ENCODE data around the gene SEPTIN12.
A peak's percentile ranks its signal among the peaks of the same experiment; 100 is the strongest.

SEPTIN12 gene

GRCh38 chr16:4830408-4830807 is 42.3 kb upstream of the SEPTIN12 start:
- no peak for ATAC-seq
- TF ChIP-seq ISL1 (CRISPR knock-in tag; IDR thresholded peaks at IDR 0.05) (no peak), TCF4 (CRISPR knock-in tag; IDR thresholded peaks at IDR 0.05; ENCODE audit: borderline replicate concordance) (no peak), ZC3H10 (CRISPR knock-in tag; IDR thresholded peaks at IDR 0.05) (no peak), TOX (CRISPR knock-in tag; IDR thresholded peaks at IDR 0.05; ENCODE audit: borderline replicate concordance) (no peak), CSDC2 (CRISPR knock-in tag; IDR thresholded peaks at IDR 0.05) (no peak), GLIS3 (CRISPR knock-in tag; IDR thresholded peaks at IDR 0.05) (no peak), ZFP30 (CRISPR knock-in tag; IDR thresholded peaks at IDR 0.05) (no peak), ZNF565 (CRISPR knock-in tag; conservative IDR thresholded peaks at IDR 0.05; ENCODE audit: low read depth) (no peak), ARNTL (CRISPR knock-in tag; IDR thresholded peaks at IDR 0.05; ENCODE audit: borderline replicate concordance, low read depth) (no peak), ZNF70 (CRISPR knock-in tag; IDR thresholded peaks at IDR 0.05) (no peak), ZNF8 (CRISPR knock-in tag; IDR thresholded peaks at IDR 0.05) (no peak), OSR1 (CRISPR knock-in tag; IDR thresholded peaks at IDR 0.05) (no peak), RARB (CRISPR knock-in tag; IDR thresholded peaks at IDR 0.05) (no peak), ESRRG (CRISPR knock-in tag; IDR thresholded peaks at IDR 0.05) (no peak), PPARA (CRISPR knock-in tag; IDR thresholded peaks at IDR 0.05; ENCODE audit: borderline replicate concordance) (no peak), CSRNP3 (CRISPR knock-in tag; IDR thresholded peaks at IDR 0.05) (no peak)
- TF ChIP-seq, protein P1, sequence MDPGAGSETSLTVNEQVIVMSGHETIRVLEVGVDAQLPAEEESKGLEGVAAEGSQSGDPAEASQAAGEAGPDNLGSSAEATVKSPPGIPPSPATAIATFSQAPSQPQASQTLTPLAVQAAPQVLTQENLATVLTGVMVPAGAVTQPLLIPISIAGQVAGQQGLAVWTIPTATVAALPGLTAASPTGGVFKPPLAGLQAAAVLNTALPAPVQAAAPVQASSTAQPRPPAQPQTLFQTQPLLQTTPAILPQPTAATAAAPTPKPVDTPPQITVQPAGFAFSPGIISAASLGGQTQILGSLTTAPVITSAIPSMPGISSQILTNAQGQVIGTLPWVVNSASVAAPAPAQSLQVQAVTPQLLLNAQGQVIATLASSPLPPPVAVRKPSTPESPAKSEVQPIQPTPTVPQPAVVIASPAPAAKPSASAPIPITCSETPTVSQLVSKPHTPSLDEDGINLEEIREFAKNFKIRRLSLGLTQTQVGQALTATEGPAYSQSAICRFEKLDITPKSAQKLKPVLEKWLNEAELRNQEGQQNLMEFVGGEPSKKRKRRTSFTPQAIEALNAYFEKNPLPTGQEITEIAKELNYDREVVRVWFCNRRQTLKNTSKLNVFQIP (CRISPR knock-in tag; IDR thresholded peaks at IDR 0.05; ENCODE audit: borderline replicate concordance, low read depth) = no peak
- TF ChIP-seq, protein P2, sequence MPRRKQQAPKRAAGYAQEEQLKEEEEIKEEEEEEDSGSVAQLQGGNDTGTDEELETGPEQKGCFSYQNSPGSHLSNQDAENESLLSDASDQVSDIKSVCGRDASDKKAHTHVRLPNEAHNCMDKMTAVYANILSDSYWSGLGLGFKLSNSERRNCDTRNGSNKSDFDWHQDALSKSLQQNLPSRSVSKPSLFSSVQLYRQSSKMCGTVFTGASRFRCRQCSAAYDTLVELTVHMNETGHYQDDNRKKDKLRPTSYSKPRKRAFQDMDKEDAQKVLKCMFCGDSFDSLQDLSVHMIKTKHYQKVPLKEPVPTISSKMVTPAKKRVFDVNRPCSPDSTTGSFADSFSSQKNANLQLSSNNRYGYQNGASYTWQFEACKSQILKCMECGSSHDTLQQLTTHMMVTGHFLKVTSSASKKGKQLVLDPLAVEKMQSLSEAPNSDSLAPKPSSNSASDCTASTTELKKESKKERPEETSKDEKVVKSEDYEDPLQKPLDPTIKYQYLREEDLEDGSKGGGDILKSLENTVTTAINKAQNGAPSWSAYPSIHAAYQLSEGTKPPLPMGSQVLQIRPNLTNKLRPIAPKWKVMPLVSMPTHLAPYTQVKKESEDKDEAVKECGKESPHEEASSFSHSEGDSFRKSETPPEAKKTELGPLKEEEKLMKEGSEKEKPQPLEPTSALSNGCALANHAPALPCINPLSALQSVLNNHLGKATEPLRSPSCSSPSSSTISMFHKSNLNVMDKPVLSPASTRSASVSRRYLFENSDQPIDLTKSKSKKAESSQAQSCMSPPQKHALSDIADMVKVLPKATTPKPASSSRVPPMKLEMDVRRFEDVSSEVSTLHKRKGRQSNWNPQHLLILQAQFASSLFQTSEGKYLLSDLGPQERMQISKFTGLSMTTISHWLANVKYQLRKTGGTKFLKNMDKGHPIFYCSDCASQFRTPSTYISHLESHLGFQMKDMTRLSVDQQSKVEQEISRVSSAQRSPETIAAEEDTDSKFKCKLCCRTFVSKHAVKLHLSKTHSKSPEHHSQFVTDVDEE (CRISPR knock-in tag; IDR thresholded peaks at IDR 0.05) = no peak
- TF ChIP-seq, protein P3, sequence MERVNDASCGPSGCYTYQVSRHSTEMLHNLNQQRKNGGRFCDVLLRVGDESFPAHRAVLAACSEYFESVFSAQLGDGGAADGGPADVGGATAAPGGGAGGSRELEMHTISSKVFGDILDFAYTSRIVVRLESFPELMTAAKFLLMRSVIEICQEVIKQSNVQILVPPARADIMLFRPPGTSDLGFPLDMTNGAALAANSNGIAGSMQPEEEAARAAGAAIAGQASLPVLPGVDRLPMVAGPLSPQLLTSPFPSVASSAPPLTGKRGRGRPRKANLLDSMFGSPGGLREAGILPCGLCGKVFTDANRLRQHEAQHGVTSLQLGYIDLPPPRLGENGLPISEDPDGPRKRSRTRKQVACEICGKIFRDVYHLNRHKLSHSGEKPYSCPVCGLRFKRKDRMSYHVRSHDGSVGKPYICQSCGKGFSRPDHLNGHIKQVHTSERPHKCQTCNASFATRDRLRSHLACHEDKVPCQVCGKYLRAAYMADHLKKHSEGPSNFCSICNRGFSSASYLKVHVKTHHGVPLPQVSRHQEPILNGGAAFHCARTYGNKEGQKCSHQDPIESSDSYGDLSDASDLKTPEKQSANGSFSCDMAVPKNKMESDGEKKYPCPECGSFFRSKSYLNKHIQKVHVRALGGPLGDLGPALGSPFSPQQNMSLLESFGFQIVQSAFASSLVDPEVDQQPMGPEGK (CRISPR knock-in tag; IDR thresholded peaks at IDR 0.05; ENCODE audit: borderline replicate concordance) = no peak

DNA sequence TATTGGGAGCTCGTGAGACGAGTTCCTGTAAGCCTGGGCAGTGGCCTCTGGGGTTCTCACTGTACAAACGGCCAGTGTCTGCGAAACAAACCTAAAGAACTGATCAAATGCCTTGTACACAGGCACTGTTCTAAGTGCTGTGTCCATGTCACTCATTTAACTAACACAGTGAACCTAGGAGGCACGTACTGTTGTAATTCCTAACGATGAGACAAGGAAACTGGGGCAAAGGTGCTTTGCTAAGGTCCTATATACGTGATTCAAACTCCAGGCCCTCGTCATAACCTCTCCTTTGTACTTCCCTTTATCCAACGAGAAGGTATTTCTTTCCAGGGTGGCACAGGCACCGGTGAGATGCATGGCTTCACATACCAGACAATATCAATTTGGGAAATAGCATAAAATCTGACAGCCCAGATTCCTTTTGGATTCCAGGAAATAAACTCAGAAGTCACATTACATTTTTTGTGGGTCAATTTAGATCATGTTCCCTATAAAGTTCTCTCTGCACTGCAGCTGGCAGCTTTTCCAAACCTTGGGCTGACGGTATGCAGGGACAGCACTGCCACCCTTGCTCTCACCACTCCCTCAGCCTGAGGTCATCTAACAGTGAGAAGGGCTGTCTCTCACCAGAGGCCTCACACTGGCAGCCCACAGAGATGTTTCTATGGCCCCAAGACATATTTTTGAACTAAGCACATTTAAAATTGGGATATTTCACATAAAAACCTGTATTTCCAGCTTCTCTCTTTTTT is 40.6 kb upstream of the SEPTIN12 start:
- TF ChIP-seq ZFP30 (CRISPR knock-in tag; IDR thresholded peaks at IDR 0.05) = no peak
- TF ChIP-seq, protein P2 (CRISPR knock-in tag; IDR thresholded peaks at IDR 0.05) = no peak
- no peak for TF ChIP-seq ARNTL (CRISPR knock-in tag; IDR thresholded peaks at IDR 0.05; ENCODE audit: borderline replicate concordance, low read depth)
- TF ChIP-seq TOX (CRISPR knock-in tag; IDR thresholded peaks at IDR 0.05; ENCODE audit: borderline replicate concordance) = no peak
- TF ChIP-seq, protein P1 (CRISPR knock-in tag; IDR thresholded peaks at IDR 0.05; ENCODE audit: borderline replicate concordance, low read depth) = no peak
- no peak for TF ChIP-seq GLIS3 (CRISPR knock-in tag; IDR thresholded peaks at IDR 0.05)
- ATAC-seq = peak; percentile 46; the same call in 2 of the 3 replicates
